ENCODE data around the gene FAAP100.

DNA sequence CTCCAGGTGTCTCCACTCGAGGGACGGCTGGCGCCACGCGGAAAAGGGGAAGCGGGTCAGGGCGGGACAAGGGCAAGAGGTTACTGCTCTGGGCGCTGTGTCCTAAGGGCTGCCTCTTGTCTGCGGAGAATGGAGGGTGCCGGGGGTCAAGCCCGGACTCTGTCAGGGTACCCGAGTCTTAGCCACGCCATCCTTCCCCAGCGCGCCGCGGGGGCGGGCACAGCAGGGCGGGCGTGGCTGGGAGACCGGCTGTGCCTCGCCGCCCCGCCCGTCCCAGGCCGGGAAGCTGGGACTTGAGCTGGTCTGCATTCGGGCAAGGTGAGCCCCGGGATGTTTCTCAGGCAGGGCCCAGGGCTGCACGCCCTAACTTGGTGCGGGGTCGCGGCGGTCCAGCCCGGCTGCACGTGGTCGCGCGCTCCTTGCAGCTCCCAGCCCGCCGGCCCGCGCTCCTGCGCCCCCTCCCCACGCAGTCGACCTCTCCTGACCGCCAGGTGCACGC, 33.3 kb downstream of the FAAP100 start:
- TF ChIP-seq, protein P1, sequence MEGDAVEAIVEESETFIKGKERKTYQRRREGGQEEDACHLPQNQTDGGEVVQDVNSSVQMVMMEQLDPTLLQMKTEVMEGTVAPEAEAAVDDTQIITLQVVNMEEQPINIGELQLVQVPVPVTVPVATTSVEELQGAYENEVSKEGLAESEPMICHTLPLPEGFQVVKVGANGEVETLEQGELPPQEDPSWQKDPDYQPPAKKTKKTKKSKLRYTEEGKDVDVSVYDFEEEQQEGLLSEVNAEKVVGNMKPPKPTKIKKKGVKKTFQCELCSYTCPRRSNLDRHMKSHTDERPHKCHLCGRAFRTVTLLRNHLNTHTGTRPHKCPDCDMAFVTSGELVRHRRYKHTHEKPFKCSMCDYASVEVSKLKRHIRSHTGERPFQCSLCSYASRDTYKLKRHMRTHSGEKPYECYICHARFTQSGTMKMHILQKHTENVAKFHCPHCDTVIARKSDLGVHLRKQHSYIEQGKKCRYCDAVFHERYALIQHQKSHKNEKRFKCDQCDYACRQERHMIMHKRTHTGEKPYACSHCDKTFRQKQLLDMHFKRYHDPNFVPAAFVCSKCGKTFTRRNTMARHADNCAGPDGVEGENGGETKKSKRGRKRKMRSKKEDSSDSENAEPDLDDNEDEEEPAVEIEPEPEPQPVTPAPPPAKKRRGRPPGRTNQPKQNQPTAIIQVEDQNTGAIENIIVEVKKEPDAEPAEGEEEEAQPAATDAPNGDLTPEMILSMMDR (IDR thresholded peaks at IDR 0.05), result no peak
- TF ChIP-seq POLR2A (IDR thresholded peaks at IDR 0.05), result no peak
- peak in 1 of 4 donors; percentile 39 for TF ChIP-seq POLR2AphosphoS5 (IDR thresholded peaks at IDR 0.05)
- no peak for TF ChIP-seq EP300 (IDR thresholded peaks at IDR 0.05)
